Mesenchymal stem cell (in vitro differentiated cells and primary cell): ENCODE measurements around the gene SOX9.
A peak's percentile ranks its signal among the peaks of the same experiment; 100 is the strongest.

Experiments used
- DNase-seq: peaks from one replicate; pipeline ENCODE4 v3.0.0-alpha.2; 2013
- H2AFZ ChIP-seq: one replicate; pipeline ENCODE4 v1.6.1; 2013; ENCODE audit warnings: low read depth, mild to moderate bottlenecking, control low read depth, inconsistent platforms, low read length, moderate library complexity
- H2AK5ac ChIP-seq: 2 replicates; pipeline ENCODE4 v1.6.1; 2013; ENCODE audit warnings: low read length, moderate library complexity, mild to moderate bottlenecking, inconsistent platforms; ENCODE audit not compliant: severe bottlenecking
- H2BK120ac ChIP-seq: one replicate; pipeline ENCODE4 v1.6.1; 2013; ENCODE audit warnings: low read depth, mild to moderate bottlenecking, inconsistent platforms, low read length, moderate library complexity
- H2BK12ac ChIP-seq, 2 experiments: one replicate each; pipeline ENCODE4 v1.6.1; 2013; ENCODE audit warnings: inconsistent platforms in 2 of 2, low read length in 2 of 2, mild to moderate bottlenecking in 2 of 2, moderate library complexity in 2 of 2, control low read depth in 1 of 2
- H2BK15ac ChIP-seq: one replicate; pipeline ENCODE4 v1.6.1; 2013; ENCODE audit warnings: mild to moderate bottlenecking, low read depth, inconsistent platforms; ENCODE audit not compliant: poor library complexity, severe bottlenecking
- H2BK5ac ChIP-seq: 2 replicates; pipeline ENCODE4 v1.6.1; 2013; ENCODE audit warnings: low read depth, mild to moderate bottlenecking, low read length, control low read depth, inconsistent platforms; ENCODE audit not compliant: poor library complexity, severe bottlenecking
- H3K14ac ChIP-seq, 2 experiments: one replicate each; pipeline ENCODE4 v1.6.1; 2013; ENCODE audit warnings: inconsistent platforms in 2 of 2, low read length in 2 of 2, control low read depth in 1 of 2, mild to moderate bottlenecking in 1 of 2, moderate library complexity in 1 of 2
- H3K18ac ChIP-seq, 2 experiments: one replicate each; pipeline ENCODE4 v1.6.1; 2013; ENCODE audit warnings: inconsistent platforms in 2 of 2, low read length in 2 of 2, control low read depth in 1 of 2, low read depth in 1 of 2, mild to moderate bottlenecking in 1 of 2
- H3K23ac ChIP-seq, 2 experiments: one replicate each; pipeline ENCODE4 v1.6.1; 2013; ENCODE audit warnings: inconsistent platforms in 2 of 2, low read length in 2 of 2, mild to moderate bottlenecking in 2 of 2, moderate library complexity in 2 of 2, control low read depth in 1 of 2
- H3K27ac ChIP-seq: 2 replicates; pipeline ENCODE4 v1.5.1; 2013; ENCODE audit warnings: mild to moderate bottlenecking, moderate library complexity, low read length, control low read depth, inconsistent platforms; ENCODE audit not compliant: poor library complexity, severe bottlenecking
- H3K27me3 ChIP-seq, 2 experiments: 2 replicates each; pipeline versions ENCODE4 v1.6.1 to v1.7.0; 2013; ENCODE audit warnings: low read length in 2 of 2, mild to moderate bottlenecking in 2 of 2, moderate library complexity in 2 of 2, control low read depth in 1 of 2, inconsistent platforms in 1 of 2; ENCODE audit not compliant: control insufficient read depth in 1 of 2, insufficient read depth in 1 of 2
- H3K36me3 ChIP-seq, 2 experiments: 2 replicates each; pipeline versions ENCODE4 v1.6.1 to v1.7.0; 2013; ENCODE audit warnings: low read length in 2 of 2, control low read depth in 1 of 2, inconsistent platforms in 1 of 2, low read depth in 1 of 2, mild to moderate bottlenecking in 1 of 2; ENCODE audit not compliant: insufficient read depth in 2 of 2, control insufficient read depth in 1 of 2
- H3K4ac ChIP-seq, 2 experiments: one replicate each; pipeline ENCODE4 v1.6.1; 2013; ENCODE audit warnings: inconsistent platforms in 2 of 2, low read length in 2 of 2, mild to moderate bottlenecking in 2 of 2, moderate library complexity in 2 of 2, control low read depth in 1 of 2, low read depth in 1 of 2
- H3K4me1 ChIP-seq: 2 replicates; pipeline ENCODE4 v1.6.1; 2013; ENCODE audit warnings: low read depth, low read length, control low read depth; ENCODE audit not compliant: control insufficient read depth, insufficient read depth
- H3K4me2 ChIP-seq: 2 replicates; pipeline ENCODE4 v1.6.1; 2013; ENCODE audit warnings: low read length, mild to moderate bottlenecking, inconsistent platforms; ENCODE audit not compliant: poor library complexity, severe bottlenecking
- H3K4me3 ChIP-seq, 2 experiments: 2 replicates each; pipeline versions ENCODE4 v1.5.1 to v1.7.0; 2013; ENCODE audit warnings: low read length in 2 of 2, mild to moderate bottlenecking in 2 of 2, control low read depth in 1 of 2, low read depth in 1 of 2; ENCODE audit not compliant: insufficient read depth in 1 of 2
- H3K79me1 ChIP-seq: replicated peaks from 2 replicates; pipeline ENCODE4 v1.6.1; 2013; ENCODE audit warnings: mild to moderate bottlenecking, control low read depth, low read length, inconsistent platforms; ENCODE audit not compliant: poor library complexity, severe bottlenecking
- H3K9ac ChIP-seq: 2 replicates; pipeline ENCODE4 v1.7.0; 2013; ENCODE audit warnings: mild to moderate bottlenecking, low read length, moderate library complexity
- H3K9me3 ChIP-seq: 2 replicates; pipeline ENCODE4 v1.7.0; 2013; ENCODE audit warnings: mild to moderate bottlenecking, low read length; ENCODE audit not compliant: control insufficient read depth
- H4K8ac ChIP-seq: one replicate; pipeline ENCODE4 v1.6.1; 2013; ENCODE audit warnings: inconsistent platforms, mild to moderate bottlenecking, low read length, moderate library complexity
- H4K91ac ChIP-seq: one replicate; pipeline ENCODE4 v1.6.1; 2013; ENCODE audit warnings: mild to moderate bottlenecking, low read length, inconsistent platforms
- WGBS: methylation state at CpG from one replicate; pipeline ENCODE4 v1.1.7; 2013; ENCODE audit warnings: mixed read lengths; 5-methylcytosine and 5-hydroxymethylcytosine counted together

Gene SOX9

DNA sequence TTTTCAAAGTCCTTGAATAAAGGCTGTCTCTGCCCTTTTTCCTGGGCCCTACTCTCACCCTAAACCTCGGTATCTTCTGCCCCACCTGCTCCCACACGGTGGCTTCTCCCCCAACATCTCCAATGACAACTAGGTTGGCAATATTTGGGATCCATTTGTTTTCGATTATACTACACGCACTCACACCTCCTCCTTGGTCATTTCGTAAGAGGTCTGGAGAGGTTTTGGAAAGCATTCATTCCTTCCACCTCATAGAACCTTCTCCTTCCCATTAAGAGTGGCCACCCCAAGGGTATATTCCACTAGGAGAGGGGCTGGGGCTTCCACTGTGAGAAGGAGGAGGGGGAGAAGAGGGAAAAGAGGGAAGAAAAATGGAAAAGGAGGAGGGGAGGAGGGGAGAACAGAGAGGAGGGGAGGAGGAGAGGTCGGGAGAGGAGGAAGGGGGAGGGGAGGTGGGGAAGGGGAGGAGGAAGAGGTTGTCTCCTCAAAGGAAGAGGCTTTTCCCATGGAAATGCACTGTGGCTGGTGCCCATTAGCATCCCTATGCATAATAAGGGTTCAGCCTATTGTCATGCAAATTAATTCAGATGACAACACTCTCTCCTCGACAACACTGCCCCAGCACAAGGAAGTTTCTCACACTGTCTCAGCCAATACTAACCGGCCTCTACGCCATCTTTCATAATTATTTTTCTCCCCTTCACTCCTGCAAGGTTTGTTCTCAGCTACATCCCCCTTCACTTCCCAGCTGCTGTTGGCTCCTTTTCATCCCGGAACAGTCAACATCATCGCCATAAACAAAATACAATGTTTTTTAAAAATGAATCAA is 30.0 kb downstream of the SOX9 start:
- Histone ChIP-seq H3K14ac (peak overlapping the region in 1 of 2 experiments; percentile 44), H3K36me3 (no peaks in the 10 kb centered on the region), H3K79me1 (no peaks in the 10 kb centered on the region), H3K9ac (peak overlapping the region; percentile 64), H3K4me3 (peak overlapping the region in 1 of 2 experiments; percentile 15), H3K9me3 (no peaks in the 10 kb centered on the region), H3K4me1 (peaks cover 5% of the 10 kb centered on the region), H2BK12ac (peak overlapping the region in 1 of 2 experiments; percentile 24), H3K4me2 (no peak overlapping the region), H4K91ac (no peak overlapping the region), H3K4ac (no peak overlapping the region), H2AFZ (no peak overlapping the region), H3K27ac (no peak overlapping the region), H2BK120ac (no peak overlapping the region), H2BK5ac (no peak overlapping the region), H3K23ac (no peak overlapping the region), H2AK5ac (peak overlapping the region; percentile 37), H3K27me3 (no peaks in the 10 kb centered on the region), H3K18ac (no peak overlapping the region), H2BK15ac (peak overlapping the region; percentile 19), H4K8ac (no peak overlapping the region)
- WGBS, result 56% methylated on average over 11 of the region's 11 CpGs
- DNase-seq, result no peak

DNA sequence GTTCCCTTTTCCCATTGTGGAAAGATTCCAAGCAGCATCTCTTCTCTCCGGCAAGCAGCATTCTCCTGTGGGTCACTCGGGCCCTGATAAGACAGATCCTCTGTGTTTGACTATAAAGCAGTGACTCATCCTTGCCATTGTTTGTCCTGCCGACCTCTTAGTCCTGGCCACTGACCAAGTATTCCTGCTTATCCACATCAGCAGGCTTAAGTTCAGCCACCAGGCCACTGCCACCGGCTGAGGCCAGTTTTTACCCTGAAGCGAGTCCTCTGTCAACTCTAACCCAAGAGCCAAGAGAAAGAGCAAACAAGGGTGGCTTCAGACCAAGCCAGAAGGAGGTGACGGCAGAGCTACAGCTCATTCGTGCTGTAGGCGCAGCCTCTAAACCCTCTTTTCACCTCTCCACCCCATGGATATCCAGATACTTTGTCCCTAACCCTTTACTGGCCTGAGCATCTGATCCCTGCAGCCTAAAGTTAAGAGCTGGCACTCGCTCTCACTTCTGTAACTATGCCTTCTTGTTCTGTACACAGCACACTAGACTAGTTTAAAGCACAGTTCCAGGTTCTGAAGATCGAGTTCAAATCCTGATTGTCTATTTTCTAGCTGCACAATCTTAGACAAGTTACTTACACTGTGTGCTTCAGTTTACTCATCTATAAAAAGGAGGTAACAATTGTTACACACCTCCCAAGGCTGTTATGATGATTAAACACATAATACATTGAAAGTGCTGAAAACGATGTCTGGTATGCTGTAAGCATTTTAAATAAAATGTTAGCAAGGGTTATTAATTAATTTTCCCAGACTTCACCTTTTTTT is 31.0 kb downstream of the SOX9 start:
- H3K4me3 ChIP-seq, result peak overlapping the region in 1 of 2 experiments; percentile 15
- peak overlapping the region in 1 of 2 experiments; percentile 56 for H3K18ac ChIP-seq
- no peaks in the 10 kb centered on the region for H3K9me3 ChIP-seq
- H3K14ac ChIP-seq, result no peak overlapping the region
- H4K8ac ChIP-seq, result no peak overlapping the region
- no peak overlapping the region for H2BK5ac ChIP-seq
- H3K23ac ChIP-seq, result no peak overlapping the region
- peak; percentile 66 for DNase-seq
- whole genome bisulfite sequencing, result 55% methylated on average over 10 of the region's 11 CpGs
- H3K27ac ChIP-seq, result no peak overlapping the region
- no peaks in the 10 kb centered on the region for H3K36me3 ChIP-seq
- no peak overlapping the region for H3K4me2 ChIP-seq
- peaks cover 5% of the 10 kb centered on the region for H3K4me1 ChIP-seq
- no peak overlapping the region for H2BK15ac ChIP-seq
- H3K9ac ChIP-seq, result peak overlapping the region; percentile 64
- no peaks in the 10 kb centered on the region for H3K27me3 ChIP-seq
- H2BK120ac ChIP-seq, result no peak overlapping the region
- no peak overlapping the region for H2AK5ac ChIP-seq
- no peak overlapping the region for H2AFZ ChIP-seq
- H3K4ac ChIP-seq, result no peak overlapping the region
- H2BK12ac ChIP-seq, result no peak overlapping the region
- no peaks in the 10 kb centered on the region for H3K79me1 ChIP-seq
- no peak overlapping the region for H4K91ac ChIP-seq

DNA sequence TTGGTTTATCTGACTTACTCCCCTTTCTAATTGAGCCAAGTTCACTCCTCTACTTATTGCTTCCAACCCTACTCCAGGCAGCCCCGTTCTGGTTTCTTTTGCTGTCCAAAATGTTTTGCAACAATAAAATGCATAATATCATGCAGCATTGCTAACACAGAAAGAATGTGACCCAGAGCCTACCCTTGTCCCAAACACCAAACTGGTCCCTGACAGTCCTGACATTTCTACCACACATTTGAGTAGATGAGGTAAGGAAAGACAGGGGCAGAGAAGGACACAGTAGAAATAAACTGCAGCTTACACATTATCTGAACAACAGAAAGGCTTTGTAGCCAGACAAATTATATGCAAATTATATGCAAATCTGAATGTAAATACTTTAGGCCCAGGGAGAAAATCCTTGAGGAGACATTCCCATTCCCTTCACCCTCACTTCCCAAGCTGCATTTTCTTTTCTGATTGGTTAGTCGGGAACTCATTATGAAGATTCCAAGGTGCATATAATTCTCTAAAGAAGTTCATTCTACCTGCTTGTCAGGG is 31.6 kb downstream of the SOX9 start:
- no peaks in the 10 kb centered on the region for H3K27me3 ChIP-seq
- no peak overlapping the region for H2BK120ac ChIP-seq
- no peak overlapping the region for H3K18ac ChIP-seq
- no peak overlapping the region for H3K27ac ChIP-seq
- H4K8ac ChIP-seq, result no peak overlapping the region
- 70% methylated on average over 2 of the region's 2 CpGs for WGBS
- no peak overlapping the region for H2BK5ac ChIP-seq
- no peak overlapping the region for H3K23ac ChIP-seq
- no peaks in the 10 kb centered on the region for H3K36me3 ChIP-seq
- no peak for DNase-seq
- H3K14ac ChIP-seq, result no peak overlapping the region
- no peak overlapping the region for H2BK12ac ChIP-seq
- H3K4me1 ChIP-seq, result peaks cover 5% of the 10 kb centered on the region
- H2AFZ ChIP-seq, result no peak overlapping the region
- H4K91ac ChIP-seq, result no peak overlapping the region
- no peak overlapping the region for H3K4ac ChIP-seq
- no peak overlapping the region for H2AK5ac ChIP-seq
- H3K9ac ChIP-seq, result no peak overlapping the region
- no peaks in the 10 kb centered on the region for H3K79me1 ChIP-seq
- no peak overlapping the region for H3K4me3 ChIP-seq
- H2BK15ac ChIP-seq, result no peak overlapping the region
- H3K9me3 ChIP-seq, result no peaks in the 10 kb centered on the region
- H3K4me2 ChIP-seq, result no peak overlapping the region
